NCI-H2227 (cell line): ENCODE results near the gene SAMD3.
"Not testable (repeated sequence)": the region's sequence is repeated elsewhere in the genome, so short reads cannot be mapped to it uniquely, and the experiment has no call there.

Source experiments
- DNase-seq: peaks from one replicate; lab custom pipeline; 2025; ENCODE audit not compliant: unreplicated experiment; lab: John Stamatoyannopoulos, UW

SAMD3 gene

GRCh38 chr6:130212215-130212874 is 10.4 kb downstream of the SAMD3 start:
- no peak for DNase-seq

GRCh38 chr6:130211691-130212090 is 11.1 kb downstream of the SAMD3 start:
- no peak for DNase-seq

- no peak for DNase-seq
Observed at GRCh38 chr6:130207979-130208649, 14.6 kb downstream of the SAMD3 start.

- no peak for DNase-seq
Observed at GRCh38 chr6:130206479-130206878, 16.3 kb downstream of the SAMD3 start.

GRCh38 chr6:130204322-130204721 is 18.4 kb downstream of the SAMD3 start:
- no peak for DNase-seq

GRCh38 chr6:130203370-130203769 is 19.4 kb downstream of the SAMD3 start:
- DNase-seq, result no peak

GRCh38 chr6:130202782-130203181 is 20.0 kb downstream of the SAMD3 start:
- DNase-seq, result no peak

GRCh38 chr6:130200020-130200419 is 22.7 kb downstream of the SAMD3 start:
- no peak for DNase-seq

- DNase-seq, result no peak
Observed at GRCh38 chr6:130198483-130199035, 24.2 kb downstream of the SAMD3 start.

GRCh38 chr6:130197816-130198482 is 24.8 kb downstream of the SAMD3 start:
- not testable (repeated sequence) for DNase-seq

GRCh38 chr6:130194434-130194833 is 28.3 kb downstream of the SAMD3 start:
- not testable (repeated sequence) for DNase-seq

- no peak for DNase-seq
Observed at GRCh38 chr6:130190701-130191690, 31.8 kb downstream of the SAMD3 start.

- DNase-seq, result no peak
Observed at GRCh38 chr6:130189531-130190397, 33.0 kb downstream of the SAMD3 start.

GRCh38 chr6:130188207-130188899 is 34.4 kb downstream of the SAMD3 start:
- DNase-seq, result no peak

- DNase-seq, result no peak
Observed at GRCh38 chr6:130187335-130188206, 35.2 kb downstream of the SAMD3 start.

- DNase-seq, result no peak
Observed at GRCh38 chr6:130185658-130186057, 37.1 kb downstream of the SAMD3 start.

- DNase-seq, result no peak
Observed at GRCh38 chr6:130183271-130184222, 39.2 kb downstream of the SAMD3 start.
